GM18499 (cell line): ENCODE results near the gene LRRC2.
"Not testable (repeated sequence)": the region's sequence is repeated elsewhere in the genome, so short reads cannot be mapped to it uniquely, and the experiment has no call there.

Source experiments
- ATAC-seq: cut with Tn5 transposase; IDR thresholded peaks from one replicate; pipeline ENCODE4 v1.9.1; 2021; ENCODE audit warnings: moderate number of reproducible peaks; ENCODE audit not compliant: insufficient read depth, unreplicated experiment

The LRRC2 gene

GRCh38 chr3:46559091-46559704, 6.9 kb downstream of the LRRC2 start:
- no peak for ATAC-seq

DNA sequence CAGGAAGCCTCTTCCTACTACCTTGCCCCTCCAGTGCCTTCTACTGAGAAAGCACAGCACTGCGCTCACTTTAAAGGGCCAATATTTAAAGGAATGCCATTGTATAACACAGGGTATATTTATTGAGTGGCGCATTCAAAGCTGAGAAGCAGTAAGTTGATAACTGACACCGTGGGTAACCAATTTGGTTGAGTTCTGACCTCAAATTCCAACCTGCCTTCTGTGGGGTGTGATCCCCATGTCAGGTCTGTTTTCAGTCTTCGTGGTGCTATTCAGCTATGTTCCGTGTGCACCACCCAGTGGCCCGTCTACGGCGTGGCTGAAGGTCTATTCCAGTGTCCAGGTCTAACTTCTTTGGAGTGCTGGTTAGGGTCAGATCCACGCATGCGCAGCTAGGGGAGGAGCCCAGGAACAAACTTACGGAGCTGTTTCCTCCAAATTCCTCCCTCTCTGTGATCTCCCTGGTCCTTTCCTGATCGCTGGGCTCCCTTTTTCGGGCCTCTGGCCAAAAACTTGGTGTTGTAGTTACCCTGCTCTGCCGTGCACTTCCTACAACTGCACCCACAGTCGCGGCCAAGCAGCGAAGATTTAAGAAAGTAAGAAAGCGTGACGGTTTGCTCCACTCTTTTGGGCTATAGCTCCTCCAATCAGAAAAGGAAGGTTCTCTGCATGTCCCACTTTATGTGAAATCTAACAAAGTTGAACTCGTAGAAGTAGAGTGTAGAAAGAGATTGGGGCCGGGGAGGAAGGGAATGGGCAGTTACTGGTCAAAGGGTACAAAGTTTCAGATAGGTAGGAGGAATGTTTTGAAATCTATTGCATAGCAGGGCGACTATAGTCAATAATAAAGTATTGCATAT, 7.7 kb downstream of the LRRC2 start:
- no peak for ATAC-seq

GRCh38 chr3:46557814-46558183, 8.3 kb downstream of the LRRC2 start:
- ATAC-seq: no peak

DNA sequence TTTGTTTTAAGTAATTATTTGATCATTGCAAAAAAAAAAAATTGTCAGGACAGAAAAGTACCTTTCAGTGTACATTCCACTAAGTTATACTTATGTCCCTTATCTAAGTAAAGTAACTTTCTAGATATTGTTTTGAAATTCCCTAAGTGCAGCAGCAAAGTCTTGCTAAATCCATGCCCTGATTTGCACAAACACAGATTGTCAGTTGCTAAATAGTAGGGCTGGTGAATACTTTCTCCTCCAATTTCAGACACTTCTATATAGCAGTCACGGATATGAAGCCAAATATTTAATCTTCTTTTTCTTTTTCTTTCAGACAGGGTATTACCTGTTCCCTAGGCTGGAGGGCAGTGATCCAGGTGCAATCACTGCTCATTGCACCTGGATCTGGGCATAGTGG, 12.9 kb downstream of the LRRC2 start:
- ATAC-seq: no peak

DNA sequence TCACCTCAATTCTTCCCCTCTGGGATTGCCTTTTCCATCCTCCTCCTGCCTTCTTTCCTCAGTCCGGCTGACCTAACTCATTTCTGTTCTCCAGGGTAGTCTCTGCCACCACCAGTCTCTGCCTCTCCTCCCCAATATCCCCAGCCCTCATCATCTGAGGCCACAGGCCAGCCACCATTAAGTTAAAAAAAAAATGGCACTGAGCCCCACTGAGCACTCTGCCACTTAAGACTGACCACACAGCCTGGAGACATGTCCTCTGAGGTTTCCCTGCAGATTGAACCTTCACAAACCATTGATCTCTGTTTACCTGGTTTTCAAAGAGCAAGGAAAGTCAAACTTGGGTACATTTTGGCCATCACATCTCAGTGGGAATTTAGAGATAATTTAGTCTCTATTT, 13.6 kb downstream of the LRRC2 start:
- no peak for ATAC-seq

DNA sequence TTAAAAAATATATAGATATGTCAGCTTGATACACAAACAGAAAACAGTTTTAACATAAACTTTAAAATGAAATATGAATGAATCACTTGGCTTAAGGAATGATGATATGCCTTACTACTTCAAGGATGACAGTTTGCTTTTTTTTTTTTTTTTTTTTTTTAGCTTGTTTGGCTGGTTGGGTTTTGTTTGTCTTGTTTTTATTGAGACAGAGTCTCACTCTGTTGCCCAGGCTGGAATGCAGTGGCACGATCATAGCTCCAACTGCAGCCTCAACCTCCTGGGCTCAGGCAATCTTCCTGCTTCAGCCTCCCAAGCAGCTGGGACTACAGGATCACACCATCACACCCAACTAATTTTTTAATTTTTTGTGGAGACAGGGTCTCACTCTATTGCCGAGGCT, 14.5 kb downstream of the LRRC2 start:
- ATAC-seq: no peak

DNA sequence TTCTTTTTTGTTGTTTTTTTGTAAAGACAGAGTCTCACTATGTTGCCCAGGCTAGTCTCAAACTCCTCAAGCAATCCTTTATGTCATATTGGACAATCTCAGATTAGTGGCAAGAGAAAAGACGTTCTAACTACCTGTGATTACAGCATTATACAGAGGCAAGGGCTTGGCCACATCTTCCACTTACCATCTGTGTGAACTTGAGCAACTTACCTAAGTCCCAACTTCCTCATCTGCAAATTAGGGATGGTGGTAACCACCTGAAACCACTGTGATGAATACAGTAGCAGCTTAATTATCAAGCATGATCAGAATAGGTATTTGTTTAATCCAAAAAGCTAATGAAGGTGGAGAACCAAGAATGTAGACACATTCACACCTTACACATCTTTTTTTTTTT, 16.1 kb downstream of the LRRC2 start:
- ATAC-seq: no peak

DNA sequence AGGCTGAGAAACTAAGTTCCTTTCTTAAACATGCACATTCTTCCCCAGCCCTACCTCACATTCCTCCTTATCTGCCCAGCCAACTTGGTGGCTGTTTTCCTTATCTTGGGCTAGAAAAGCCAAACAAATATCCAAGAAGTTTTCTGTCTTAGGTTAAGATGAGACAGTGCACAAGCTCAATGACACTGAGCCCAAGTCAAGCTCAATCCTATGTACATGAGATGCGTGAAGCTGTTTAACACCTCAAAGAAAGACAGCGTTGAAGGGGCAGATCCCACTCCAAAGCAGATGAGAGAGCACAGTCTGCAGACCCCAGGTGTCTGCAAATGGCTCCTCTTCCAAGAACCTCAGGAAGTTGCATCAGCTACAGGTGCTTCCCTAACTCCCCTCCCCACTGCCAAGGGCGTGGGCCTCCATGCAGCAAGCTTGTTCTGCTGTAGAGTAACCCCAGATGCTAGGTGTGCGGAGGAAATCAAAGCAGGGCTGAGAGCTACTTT, 16.6 kb downstream of the LRRC2 start:
- no peak for ATAC-seq

DNA sequence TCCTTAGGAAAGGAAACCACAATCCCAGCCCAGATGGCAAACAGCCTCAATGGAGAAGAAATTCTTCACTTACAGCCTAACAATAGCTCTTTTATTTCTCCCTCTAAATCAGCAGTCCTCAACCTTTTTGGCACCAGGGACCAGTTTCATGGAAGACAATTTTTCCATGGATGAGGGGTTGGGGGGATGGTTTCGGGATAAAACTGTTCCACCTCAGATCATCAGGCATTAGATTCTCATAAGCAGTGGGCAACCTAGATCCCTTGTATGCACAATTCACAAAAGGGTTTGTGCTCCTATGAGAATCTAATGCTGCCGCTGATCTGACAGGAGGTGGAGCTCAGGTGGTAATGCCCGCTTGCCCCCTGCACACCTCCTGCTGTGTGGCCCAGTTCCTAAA, 17.5 kb downstream of the LRRC2 start:
- not testable (repeated sequence) for ATAC-seq

DNA sequence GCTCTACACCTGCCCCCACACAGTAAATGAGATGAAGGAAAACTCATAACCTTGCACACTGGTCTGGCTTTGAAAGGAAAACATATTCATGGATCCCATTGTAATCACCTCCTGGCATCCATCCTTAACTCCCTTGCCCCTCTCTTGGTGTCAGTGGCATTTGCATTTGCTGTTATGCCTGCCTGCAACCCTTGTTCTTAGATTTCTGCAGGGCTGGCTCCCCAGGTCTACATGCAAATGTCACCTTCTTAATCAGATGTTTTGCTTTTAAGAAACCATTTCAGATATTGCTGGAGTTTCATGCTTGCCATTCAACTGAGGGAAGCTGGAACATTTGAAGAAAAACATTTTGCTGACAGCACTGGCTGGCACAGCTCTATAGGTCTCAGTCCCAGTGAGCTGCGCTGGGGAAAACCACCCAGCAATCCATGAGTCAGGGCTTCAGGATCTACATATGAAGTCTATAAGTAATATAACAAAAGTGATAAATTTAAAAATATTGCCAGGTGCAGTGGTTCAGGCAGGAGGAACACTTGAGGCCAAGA, 19.1 kb downstream of the LRRC2 start:
- no peak for ATAC-seq

DNA sequence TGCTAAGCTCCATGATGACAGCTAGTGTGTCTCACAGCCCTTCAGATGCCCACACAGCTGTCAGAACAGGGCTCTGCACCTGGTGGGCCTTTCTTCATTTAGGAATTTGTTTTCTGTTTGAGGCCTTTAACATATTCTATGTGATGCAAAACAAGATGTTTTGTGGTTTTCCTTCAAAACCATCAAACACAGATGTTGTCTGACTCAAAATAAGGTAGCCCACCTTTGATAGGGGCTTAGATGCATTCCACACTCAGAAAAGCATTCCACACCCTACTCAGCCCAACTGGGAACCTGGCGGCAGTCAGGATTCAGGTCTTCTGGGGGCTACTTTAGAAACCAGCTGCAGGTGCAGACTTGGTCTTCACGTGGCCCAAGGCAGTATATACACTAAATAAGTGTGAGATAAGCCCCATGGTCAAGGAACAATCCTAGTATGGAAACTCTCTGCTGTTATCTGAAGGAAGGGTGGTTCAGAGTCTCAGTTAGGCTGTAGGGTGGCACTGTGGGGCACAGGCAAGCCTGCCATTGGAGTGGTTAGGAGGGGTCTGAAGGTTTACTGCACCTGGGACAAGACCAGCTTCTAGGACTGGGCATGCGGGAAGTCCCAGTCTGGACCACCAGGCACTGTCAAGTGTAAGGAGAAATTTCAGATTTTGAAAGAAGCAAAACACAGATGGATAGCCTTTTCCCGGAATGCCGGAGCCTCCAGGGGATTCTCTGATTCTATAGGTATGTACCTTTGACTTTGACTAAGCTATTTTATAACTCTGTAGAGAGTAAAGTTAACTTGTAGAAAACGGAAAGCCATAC, 20.1 kb downstream of the LRRC2 start:
- ATAC-seq: no peak

GRCh38 chr3:46544771-46545503, 21.2 kb downstream of the LRRC2 start:
- no peak for ATAC-seq

- no peak for ATAC-seq
Measured at GRCh38 chr3:46542801-46543201, 23.3 kb downstream of the LRRC2 start.

DNA sequence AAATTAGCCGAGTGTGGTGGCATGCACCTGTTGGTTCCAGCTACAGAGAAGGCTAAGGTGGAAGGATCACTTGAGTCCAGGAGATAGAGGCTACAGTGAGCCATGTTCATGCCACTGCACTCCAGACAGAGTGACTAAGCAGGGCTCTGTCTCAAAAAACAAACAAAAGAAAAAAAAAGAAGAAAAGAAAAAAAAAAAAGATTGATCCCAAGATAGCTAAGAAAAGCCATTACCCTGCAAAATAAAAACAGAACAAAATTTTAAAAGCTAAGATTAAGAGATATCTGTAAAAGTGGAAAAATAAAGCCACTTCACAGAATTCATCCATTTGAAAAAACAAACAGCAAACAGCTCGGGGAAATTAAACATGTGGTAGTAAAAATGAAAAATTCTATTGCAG, 23.8 kb downstream of the LRRC2 start:
- ATAC-seq: no peak

- ATAC-seq: no peak
Measured at GRCh38 chr3:46541835-46542234, 24.3 kb downstream of the LRRC2 start.

DNA sequence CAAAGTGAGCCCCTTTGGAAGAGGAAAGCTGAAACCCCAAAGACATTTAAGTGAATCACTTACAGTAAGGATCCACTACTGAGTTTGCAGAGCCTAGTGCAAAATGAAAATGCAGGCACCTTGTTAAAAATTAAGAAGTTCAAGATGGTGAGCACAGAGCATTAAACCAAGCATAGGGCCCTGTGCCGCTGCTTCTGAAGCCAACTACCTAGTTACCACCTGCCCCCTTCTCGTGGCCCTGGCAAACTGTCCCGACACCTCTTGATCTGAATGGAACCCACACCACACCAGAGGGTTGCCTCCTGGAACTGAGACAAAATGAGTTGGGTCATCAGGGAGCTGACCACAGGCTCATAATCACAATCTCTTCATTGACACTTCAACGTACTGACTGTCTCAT, 25.6 kb downstream of the LRRC2 start:
- no peak for ATAC-seq

DNA sequence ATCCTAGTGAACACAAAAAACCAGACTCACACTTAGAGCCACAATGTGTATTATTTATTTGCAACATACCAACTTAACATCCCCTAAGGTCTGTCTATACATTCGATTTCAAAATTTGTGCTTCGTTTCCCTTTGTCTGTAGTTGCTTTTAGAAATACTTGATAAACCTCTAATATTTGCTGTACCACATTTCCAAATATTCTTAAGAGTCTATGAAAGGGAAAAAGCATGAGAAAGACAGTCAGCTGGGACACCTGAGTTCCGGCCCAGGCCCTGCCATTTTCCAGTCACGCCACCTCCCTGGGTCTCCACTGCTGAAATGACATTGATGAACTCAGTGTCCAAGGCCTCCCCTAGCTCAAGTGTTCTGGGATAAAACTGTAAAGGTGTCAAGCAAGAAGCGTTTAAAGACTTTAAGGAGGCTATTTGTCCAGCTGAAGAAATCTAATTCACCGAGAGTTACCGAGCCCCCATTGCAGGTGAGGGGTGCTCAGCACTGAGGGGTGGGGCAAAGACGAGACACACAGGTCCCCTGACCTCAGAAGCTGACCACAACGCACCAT, 26.6 kb downstream of the LRRC2 start:
- no peak for ATAC-seq

GRCh38 chr3:46538803-46539442, 27.2 kb downstream of the LRRC2 start:
- peak; percentile 58 for ATAC-seq

DNA sequence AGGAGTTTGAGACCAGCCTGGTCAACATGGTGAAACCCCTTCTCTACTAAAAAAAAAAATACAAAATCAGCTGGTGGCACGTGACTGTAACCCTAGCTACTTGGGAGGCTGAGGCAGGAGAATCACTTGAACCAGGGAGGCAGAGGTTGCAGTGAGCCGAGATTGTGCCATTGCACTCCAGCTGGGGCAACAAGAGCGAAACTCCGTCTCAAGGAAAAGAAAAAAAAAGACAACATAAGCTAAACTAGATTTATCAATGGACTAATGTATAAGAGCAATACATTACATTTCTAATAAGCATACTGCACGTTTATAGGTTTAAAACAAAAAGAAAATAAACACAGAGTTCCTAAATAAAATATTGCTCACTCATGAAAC, 27.7 kb downstream of the LRRC2 start:
- not testable (repeated sequence) for ATAC-seq
